BE2C (cell line): ENCODE results near the gene CNTRL.

Experiments
- DNase-seq: peaks from one replicate; pipeline ENCODE4 v3.0.0-alpha.2; 2020
- H3K27me3 ChIP-seq: fragments of 250-450 bp; sonication (Bioruptor Pico); 2 replicates; pipeline ENCODE4 v1.5.1; 2020; ENCODE audit warnings: mild to moderate bottlenecking
- H3K36me3 ChIP-seq: fragments of 250-450 bp; sonication (Bioruptor Pico); 2 replicates; pipeline ENCODE4 v1.5.1; 2020; ENCODE audit warnings: mild to moderate bottlenecking
- H3K4me1 ChIP-seq: fragments of 250-450 bp; sonication (Bioruptor Pico); 2 replicates; pipeline ENCODE4 v1.5.1; 2020
- H3K4me3 ChIP-seq: 2 replicates; pipeline ENCODE4 v1.5.1; 2011; ENCODE audit warnings: low read depth, low read length
- H3K9me3 ChIP-seq: fragments of 250-450 bp; sonication (Bioruptor Pico); 2 replicates; pipeline ENCODE4 v1.5.1; 2020
- CTCF ChIP-seq: IDR thresholded peaks from 2 replicates; pipeline ENCODE4 v1.5.1; 2012; ENCODE audit warnings: mild to moderate bottlenecking, low read depth, low read length

The CNTRL gene

DNA sequence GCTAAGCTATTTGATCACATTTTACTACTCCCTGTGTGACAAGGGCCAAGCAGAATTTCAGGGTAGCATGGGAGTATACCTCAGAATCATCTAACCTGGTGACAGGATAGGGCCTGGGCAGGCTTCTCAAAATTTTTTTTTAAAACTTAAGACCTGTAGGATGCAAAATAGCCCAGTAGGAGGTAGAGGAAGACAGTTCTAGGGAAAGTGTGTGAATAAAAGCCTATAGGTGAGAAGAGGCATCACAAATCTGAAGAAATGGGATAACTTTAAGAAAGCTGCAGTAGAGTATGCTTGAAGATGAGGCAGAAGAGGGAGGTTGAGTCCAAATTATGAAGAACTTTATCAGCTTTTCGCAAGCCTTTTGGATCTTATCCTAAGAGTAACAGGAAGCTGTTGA lies 32.3 kb downstream of the CNTRL start:
- DNase-seq, result no peak
- Histone ChIP-seq H3K36me3 (no peaks in the 10 kb centered on the region), H3K9me3 (no peaks in the 10 kb centered on the region), H3K27me3 (no peaks in the 10 kb centered on the region), H3K4me1 (no peaks in the 10 kb centered on the region; the same call in 1 of the 2 replicates), H3K4me3 (no peak overlapping the region)
- no peak; the same call in 1 of the 2 replicates for TF ChIP-seq CTCF

- H3K27me3 ChIP-seq, result no peaks in the 10 kb centered on the region
- no peaks in the 10 kb centered on the region for H3K9me3 ChIP-seq
- H3K4me1 ChIP-seq, result no peaks in the 10 kb centered on the region; the same call in 1 of the 2 replicates
- H3K36me3 ChIP-seq, result no peaks in the 10 kb centered on the region
- TF ChIP-seq CTCF, result no peak
- no peak for DNase-seq
- H3K4me3 ChIP-seq, result no peak overlapping the region
Observed at GRCh38 chr9:121107881-121108280, 33.1 kb downstream of the CNTRL start.

DNA sequence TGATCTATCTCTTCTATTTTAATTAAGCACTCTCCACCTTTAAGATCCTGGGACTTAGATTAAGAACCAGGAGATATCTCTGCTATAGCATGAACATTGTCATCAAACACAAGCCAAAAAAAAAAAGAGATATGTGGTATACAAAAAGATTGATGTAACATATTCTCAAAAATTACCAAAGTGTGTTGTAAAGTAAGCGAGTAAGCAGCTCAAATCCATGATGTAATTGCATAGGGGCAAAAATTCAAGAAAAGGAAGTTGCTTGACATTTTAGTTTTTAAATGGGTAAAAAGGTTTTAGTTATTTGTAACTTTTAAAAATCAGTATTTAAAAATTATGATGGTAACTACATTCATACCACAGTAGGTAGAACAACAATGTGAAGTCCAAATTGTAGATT lies 40.7 kb downstream of the CNTRL start:
- no peak overlapping the region for H3K4me3 ChIP-seq
- H3K4me1 ChIP-seq, result no peaks in the 10 kb centered on the region; the same call in 1 of the 2 replicates
- no peaks in the 10 kb centered on the region for H3K27me3 ChIP-seq
- no peaks in the 10 kb centered on the region for H3K9me3 ChIP-seq
- no peak for TF ChIP-seq CTCF
- no peaks in the 10 kb centered on the region for H3K36me3 ChIP-seq
- DNase-seq, result no peak

- no peak overlapping the region for H3K4me3 ChIP-seq
- no peak for DNase-seq
- no peaks in the 10 kb centered on the region for H3K36me3 ChIP-seq
- no peak for TF ChIP-seq CTCF
- no peaks in the 10 kb centered on the region for H3K27me3 ChIP-seq
- no peaks in the 10 kb centered on the region for H3K9me3 ChIP-seq
- peaks cover 6% of the 10 kb centered on the region for H3K4me1 ChIP-seq
Observed at GRCh38 chr9:121118266-121118665, 43.5 kb downstream of the CNTRL start.

DNA sequence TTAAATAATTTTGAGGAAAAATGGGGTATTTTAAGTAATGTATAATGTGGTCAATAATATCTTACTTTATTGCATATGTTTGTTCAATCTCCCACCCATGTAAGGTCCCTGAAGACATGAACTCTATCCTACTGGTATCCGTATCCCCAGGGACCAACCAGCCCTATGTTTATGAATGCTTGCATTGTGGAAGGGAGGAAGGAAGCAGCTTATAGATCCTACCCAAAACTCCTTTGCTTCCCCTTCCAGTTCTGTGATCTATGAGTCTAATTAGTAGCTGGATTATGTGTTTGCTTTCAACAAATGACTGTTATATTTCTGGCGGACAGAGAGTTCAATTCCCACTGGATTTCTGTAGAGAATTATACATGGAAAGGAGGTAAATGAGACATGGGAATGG lies 45.6 kb downstream of the CNTRL start:
- H3K27me3 ChIP-seq, result no peaks in the 10 kb centered on the region
- peaks cover 3% of the 10 kb centered on the region for H3K36me3 ChIP-seq
- no peak for DNase-seq
- no peak overlapping the region for H3K4me3 ChIP-seq
- H3K9me3 ChIP-seq, result no peaks in the 10 kb centered on the region
- TF ChIP-seq CTCF, result no peak
- H3K4me1 ChIP-seq, result peaks cover 6% of the 10 kb centered on the region

- Histone ChIP-seq H3K4me1 (peaks cover 6% of the 10 kb centered on the region), H3K36me3 (peaks cover 3% of the 10 kb centered on the region), H3K27me3 (no peaks in the 10 kb centered on the region), H3K4me3 (peak overlapping the region; percentile 74), H3K9me3 (no peaks in the 10 kb centered on the region)
- peak; percentile 98 for DNase-seq
- TF ChIP-seq CTCF, result no peak; the same call in 1 of the 2 replicates
Observed at GRCh38 chr9:121121582-121122087, 46.9 kb downstream of the CNTRL start.
